K562 (cell line): Measurements from ENCODE around the gene RIPOR2. TPM values are rescaled to one million over a fixed set of nuclear protein-coding genes. Genes with fewer than 3 reads are reported as not detected.
A peak's percentile ranks its signal among the peaks of the same experiment; 100 is the strongest.

Experiments used
- ATAC-seq: fragments of 200-7000 bp; cut with Tn5 transposase; 3 replicates; pipeline ENCODE4 v1.9.1; 2020; ENCODE audit warnings: moderate library complexity
- BruUV-seq: library from RNA; stranded (reverse); fragments of 400-500 nt; replicated peaks from 2 replicates; lab custom pipeline; 2021; lab: Mats Ljungman, UMichigan
- CTCF ChIA-PET: fragments of 300-600 bp; formaldehyde crosslinking; extraction: SDS; loops from one replicate; lab custom pipeline; 2021; ENCODE audit warnings: low intra/inter-chr PET ratio; lab: Yijun Ruan, JAX
- POLR2A ChIA-PET: fragments of 300-600, 350-650 bp; sonication (Branson Sonifier 250); formaldehyde crosslinking; extraction: SDS; loops from one replicate; lab custom pipeline; 2021; ENCODE audit warnings: antibody characterized with exemption, inconsistent platforms; lab: Yijun Ruan, JAX
- DNase-seq, 4 experiments: peaks; one replicate each; pipeline versions ENCODE4 v3.0.0 to v3.0.0-alpha.2; 2011 to 2018; ENCODE audit warnings: low spot score in 3 of 4, mixed read lengths in 3 of 4; ENCODE audit errors: extremely low read depth in 1 of 4
- FAIRE-seq: peaks from 2 replicates; lab custom pipeline; 2011; peaks lifted over from hg19 to GRCh38; lab: Jason Lieb, UNC
- H2AFZ ChIP-seq: 2 replicates; pipeline ENCODE4 v1.6.0; 2011; ENCODE audit warnings: low read depth, low read length, control low read depth, inconsistent platforms
- H3K27ac ChIP-seq: fragments of 200-600 bp; 3 replicates; pipeline ENCODE4 v1.8.0; 2011; ENCODE audit warnings: low read depth, mild to moderate bottlenecking, control low read depth, inconsistent platforms, low read length, moderate library complexity, mixed read lengths; ENCODE audit errors: extremely low read depth
- H3K27me3 ChIP-seq, 2 experiments: fragments of 300-600 bp in 1 of 2; 2 replicates in 1 of 2; 3 replicates in 1 of 2; pipeline versions ENCODE4 v1.6.0 to v1.8.0; 2011; ENCODE audit warnings: inconsistent platforms in 2 of 2, low read length in 2 of 2, mild to moderate bottlenecking in 1 of 2, mixed read lengths in 1 of 2, moderate library complexity in 1 of 2; ENCODE audit not compliant: control insufficient read depth in 2 of 2, insufficient read depth in 2 of 2
- H3K36me3 ChIP-seq: fragments of 300-600 bp; 3 replicates; pipeline ENCODE4 v1.8.0; 2011; ENCODE audit warnings: mild to moderate bottlenecking, low read length, inconsistent platforms; ENCODE audit not compliant: control insufficient read depth, insufficient read depth
- H3K4me1 ChIP-seq, 2 experiments: fragments of 200-600 bp in 1 of 2; replicated peaks in 1 of 2; 2 replicates in 1 of 2; 3 replicates in 1 of 2; pipeline versions ENCODE4 v1.5.1 to v1.8.0; 2011; ENCODE audit warnings: inconsistent platforms in 2 of 2, low read length in 2 of 2, mild to moderate bottlenecking in 1 of 2, mixed read lengths in 1 of 2, moderate library complexity in 1 of 2; ENCODE audit not compliant: control insufficient read depth in 2 of 2, insufficient read depth in 2 of 2
- H3K4me2 ChIP-seq: 2 replicates; pipeline ENCODE4 v1.6.1; 2011; ENCODE audit warnings: low read length, control low read depth, inconsistent platforms, mixed read lengths; ENCODE audit not compliant: insufficient read depth
- H3K4me3 ChIP-seq: fragments of 200-600 bp; sonication (generic), shearing (Covaris generic); 2 replicates; pipeline ENCODE4 v1.5.1; 2016; ENCODE audit warnings: control low read depth, inconsistent platforms
- H3K79me2 ChIP-seq: fragments of 200-600 bp; 3 replicates; pipeline ENCODE4 v1.8.0; 2011; ENCODE audit warnings: low read length, inconsistent platforms; ENCODE audit not compliant: control insufficient read depth, insufficient read depth
- H3K9ac ChIP-seq, 2 experiments: 2 replicates each; pipeline versions ENCODE4 v1.6.0 to v1.6.1; 2011; ENCODE audit warnings: low read depth in 2 of 2, low read length in 2 of 2, control low read depth in 1 of 2, inconsistent platforms in 1 of 2, mild to moderate bottlenecking in 1 of 2, mixed read lengths in 1 of 2; ENCODE audit not compliant: insufficient read depth in 1 of 2
- H3K9me1 ChIP-seq: one replicate; pipeline ENCODE4 v1.6.0; 2011; ENCODE audit warnings: inconsistent platforms, mild to moderate bottlenecking, low read length, moderate library complexity; ENCODE audit not compliant: control insufficient read depth, insufficient read depth
- H3K9me3 ChIP-seq: replicated peaks from 2 replicates; pipeline ENCODE4 v1.5.1; 2011; ENCODE audit warnings: low read depth, low read length, inconsistent platforms; ENCODE audit not compliant: control insufficient read depth, insufficient read depth
- H4K20me1 ChIP-seq: replicated peaks from 2 replicates; pipeline ENCODE4 v1.6.1; 2011; ENCODE audit warnings: low read length, inconsistent platforms, mixed read lengths; ENCODE audit not compliant: control insufficient read depth, insufficient read depth
- ATF4 ChIP-seq: fragments of 450-650 bp; formaldehyde crosslinking; IDR thresholded peaks from 2 replicates; pipeline ENCODE4 v1.4.0; 2022; ENCODE audit warnings: mild to moderate bottlenecking, moderate library complexity
- CEBPG ChIP-seq, 3 experiments: fragments of 200-800 bp in 1 of 3; sonication (Bioruptor generic) in 1 of 3; sonication (generic) in 1 of 3; formaldehyde crosslinking in 1 of 3; IDR thresholded peaks in 2 of 3; conservative IDR thresholded peaks in 1 of 3; 2 replicates each; pipeline versions ENCODE4 v1.6.1 to v1.8.0; 2016 to 2022; ENCODE audit warnings: missing compliant biosample characterization in 2 of 3, missing genetic modification characterization in 2 of 3, mild to moderate bottlenecking in 1 of 3, missing genetic modification reagents in 1 of 3
- MBD2 ChIP-seq: sonication (generic); IDR thresholded peaks from 2 replicates; pipeline ENCODE4 v1.6.1; 2016; ENCODE audit warnings: low read depth, borderline replicate concordance
- POLR2AphosphoS2 ChIP-seq: IDR thresholded peaks from 2 replicates; pipeline ENCODE4 v1.6.1; 2012; ENCODE audit warnings: low read length, improper control_type of control experiment
- RBM39 ChIP-seq: fragments of 200-400 bp; formaldehyde crosslinking; optimal IDR thresholded peaks from 2 replicates; pipeline ENCODE3; 2018; ENCODE audit warnings: low read depth, low read length
- WGBS: fragments of 100-300 bp; shearing (Covaris generic); methylation state at CpG from one replicate; pipeline ENCODE4 v1.1.6; 2016; ENCODE audit warnings: low coverage, mixed read lengths; ENCODE audit not compliant: insufficient coverage; ENCODE audit errors: missing lambda C conversion rate; 5-methylcytosine and 5-hydroxymethylcytosine counted together
- in situ Hi-C: fragments of 300-500 bp; cut with MboI; formaldehyde crosslinking; loops from 4 replicates; pipeline ENCODE4 v1.15.0; 2018; ENCODE audit warnings: inconsistent platforms, mixed read lengths
- intact Hi-C: fragments of 100-400 bp; cut with micrococcal nuclease; formaldehyde crosslinking; loops from 2 replicates; pipeline ENCODE4 v1.14.2; 2022
- polyA plus RNA-seq, 8 experiments: library from polyadenylated mRNA; depleted of rRNA in 4 of 8; stranded (reverse) in 5 of 8; unstranded in 3 of 8; fragments of >200 nt; fragmentation: Nextera tagmentation in 2 of 8; fragmentation: Illumina TruSeq in 1 of 8; extraction: Ambion mirVana in 2 of 8; extraction: Trizol in 1 of 8; gene quantifications; 2 replicates each; pipeline versions ENCODE4 v1.2.1 to v1.2.3, GENCODE V29; 2011 to 2014; ENCODE audit warnings: inconsistent platforms in 1 of 8, missing spikeins in 1 of 8
- total RNA-seq, 7 experiments: library from RNA; depleted of rRNA in 6 of 7; stranded (reverse); fragments of >200 nt in 6 of 7; fragmentation: Illumina TruSeq in 2 of 7; extraction: Trizol in 2 of 7; gene quantifications; 2 replicates each; pipeline versions ENCODE4 v1.2.1 to v1.2.3, GENCODE V29; 2011 to 2021; ENCODE audit warnings: low replicate concordance in 1 of 7

The RIPOR2 gene
- total and polyA plus RNA-seq, 9 of the 15 experiments (the other 6 are each of a cell fraction or from before 2014, with no cell fraction given) = 0.04 to 1.0 (median 0.47) TPM; not detected in 2

GRCh38 chr6:24922814-24923213 lies 12.9 kb downstream of the RIPOR2 start:
- ChIA-PET CTCF (no interaction called here), POLR2A (no interaction called here)
- Histone ChIP-seq H2AFZ (no peak overlapping the region), H3K27me3 (peaks cover 0 to 7% of the 10 kb centered on the region in 2 experiments; a peak in 2 of 5 replicates), H3K9me1 (no peaks in the 10 kb centered on the region), H4K20me1 (no peaks in the 10 kb centered on the region), H3K9ac (no peak overlapping the region), H3K36me3 (no peaks in the 10 kb centered on the region), H3K4me1 (no peaks in the 10 kb centered on the region), H3K9me3 (no peaks in the 10 kb centered on the region), H3K27ac (no peak overlapping the region), H3K4me3 (no peak overlapping the region), H3K79me2 (no peaks in the 10 kb centered on the region), H3K4me2 (no peak overlapping the region)
- no peak for ATAC-seq
- TF ChIP-seq RBM39 = no peak
- no peak for TF ChIP-seq MBD2
- no peak for TF ChIP-seq POLR2AphosphoS2
- FAIRE-seq = no peak
- intact Hi-C loops = no loop called here
- DNase-seq = no peak
- in situ Hi-C loops = no loop called here
- WGBS = 3% methylated on average over 2 of the region's 2 CpGs
- BruUV-seq = no TSS peak

GRCh38 chr6:24922170-24922569 lies 13.6 kb downstream of the RIPOR2 start:
- Histone ChIP-seq H3K36me3 (no peaks in the 10 kb centered on the region), H3K79me2 (no peaks in the 10 kb centered on the region), H3K4me3 (no peak overlapping the region), H3K27me3 (peaks cover 0 to 12% of the 10 kb centered on the region in 2 experiments; a peak in 2 of 5 replicates), H4K20me1 (no peaks in the 10 kb centered on the region), H2AFZ (no peak overlapping the region), H3K9ac (no peak overlapping the region), H3K9me3 (no peaks in the 10 kb centered on the region; the same call in 1 of the 2 replicates), H3K27ac (no peak overlapping the region), H3K4me2 (no peak overlapping the region), H3K4me1 (no peaks in the 10 kb centered on the region), H3K9me1 (no peaks in the 10 kb centered on the region)
- WGBS = 0% methylated on average over 4 of the region's 4 CpGs
- ChIA-PET CTCF (no interaction called here), POLR2A (interaction anchor here (0.7 kb wide), 1 partner anchor 292 kb away, joined by 3 read pairs; no protein-coding TSS in a partner anchor)
- peak; percentile 59; the same call in 2 of the 3 replicates for ATAC-seq
- no peak for DNase-seq
- no TSS peak for BruUV-seq
- in situ Hi-C loops = no loop called here
- TF ChIP-seq ATF4 (peak; percentile 71; the same call in 1 of the 2 replicates), CEBPG (CRISPR knock-in tag; IDR thresholded peaks at IDR 0.05) (no peak), CEBPG (tag; conservative IDR thresholded peaks at IDR 0.05 in 1 of 2, IDR thresholded peaks at IDR 0.05 in 1 of 2) (peak; percentile 50 to 56; a peak in 3 of 4 replicates), MBD2 (no peak)
- TF ChIP-seq, all 486 proteins: peak for 2
- intact Hi-C loops = no loop called here
- FAIRE-seq = no peak
